ENCODE results near the gene WWC2.

Gene WWC2

GRCh38 chr4:183252959-183253358, 153.9 kb downstream of the WWC2 start:
- Histone ChIP-seq H3K27ac (ENCODE audit: low read depth, low read length) (no peak overlapping the region), H3K79me2 (ENCODE audit: control insufficient read depth, insufficient read depth, low read length, unreplicated experiment) (no peaks in the 10 kb centered on the region), H3K36me3 (ENCODE audit: insufficient read depth, low read length) (no peaks in the 10 kb centered on the region), H3K4me1 (ENCODE audit: control insufficient read depth, insufficient read depth, low read length, unreplicated experiment) (no peaks in the 10 kb centered on the region), H3K4me3 (ENCODE audit: low read depth, low read length) (no peak overlapping the region), H3K27me3 (ENCODE audit: insufficient read depth, low read length) (no peaks in the 10 kb centered on the region), H2AFZ (ENCODE audit: low read length, unreplicated experiment) (no peak overlapping the region)

GRCh38 chr4:183253451-183253850, 154.4 kb downstream of the WWC2 start:
- no peaks in the 10 kb centered on the region for H3K36me3 ChIP-seq (ENCODE audit: insufficient read depth, low read length)
- H3K27ac ChIP-seq (ENCODE audit: low read depth, low read length), result no peak overlapping the region
- no peaks in the 10 kb centered on the region for H3K79me2 ChIP-seq (ENCODE audit: control insufficient read depth, insufficient read depth, low read length, unreplicated experiment)
- no peak overlapping the region for H3K4me3 ChIP-seq (ENCODE audit: low read depth, low read length)
- no peaks in the 10 kb centered on the region for H3K4me1 ChIP-seq (ENCODE audit: control insufficient read depth, insufficient read depth, low read length, unreplicated experiment)
- no peak overlapping the region for H2AFZ ChIP-seq (ENCODE audit: low read length, unreplicated experiment)
- H3K27me3 ChIP-seq (ENCODE audit: insufficient read depth, low read length), result no peaks in the 10 kb centered on the region

DNA sequence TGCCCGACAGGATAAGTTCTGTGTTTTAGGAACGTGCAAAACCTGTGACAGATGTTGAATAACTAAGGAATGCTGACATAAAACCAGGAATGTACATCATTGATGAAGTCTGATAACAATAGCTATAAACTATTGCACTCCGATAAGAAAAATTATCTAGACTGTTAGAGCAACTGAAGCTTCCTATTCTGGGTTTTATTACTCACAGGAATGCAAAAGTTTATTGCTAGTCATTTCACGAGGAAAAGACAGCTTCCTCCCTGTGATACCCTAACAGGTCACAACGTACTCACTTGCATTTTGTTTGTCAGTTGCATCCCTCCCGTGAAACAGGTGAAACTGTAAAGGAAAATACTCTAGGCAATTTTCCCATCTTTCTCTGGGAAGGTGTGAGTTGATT, 155.1 kb downstream of the WWC2 start:
- no peaks in the 10 kb centered on the region for H3K79me2 ChIP-seq (ENCODE audit: control insufficient read depth, insufficient read depth, low read length, unreplicated experiment)
- no peak overlapping the region for H3K27ac ChIP-seq (ENCODE audit: low read depth, low read length)
- no peaks in the 10 kb centered on the region for H3K36me3 ChIP-seq (ENCODE audit: insufficient read depth, low read length)
- no peak overlapping the region for H3K4me3 ChIP-seq (ENCODE audit: low read depth, low read length)
- H2AFZ ChIP-seq (ENCODE audit: low read length, unreplicated experiment), result no peak overlapping the region
- no peaks in the 10 kb centered on the region for H3K27me3 ChIP-seq (ENCODE audit: insufficient read depth, low read length)
- no peaks in the 10 kb centered on the region for H3K4me1 ChIP-seq (ENCODE audit: control insufficient read depth, insufficient read depth, low read length, unreplicated experiment)

DNA sequence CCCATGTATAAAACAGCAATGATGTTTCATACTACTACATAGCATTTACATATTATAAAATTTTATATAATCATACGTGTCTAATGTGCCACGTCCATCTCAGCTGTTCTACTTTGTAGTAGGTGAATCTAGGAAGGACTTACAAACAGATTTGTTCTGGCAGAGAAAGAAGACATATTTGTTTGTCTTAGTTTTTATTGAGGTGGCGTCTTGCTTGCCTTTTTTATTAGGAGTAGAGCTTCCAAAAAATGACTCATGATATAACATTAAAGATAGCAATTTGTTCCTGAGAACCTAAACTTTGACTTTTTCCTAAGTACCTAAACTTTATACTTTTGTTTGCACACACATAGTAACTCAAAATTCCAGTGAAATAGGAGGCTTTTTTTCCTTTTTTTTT, 156.4 kb downstream of the WWC2 start:
- Histone ChIP-seq H3K36me3 (ENCODE audit: insufficient read depth, low read length) (peaks cover 4% of the 10 kb centered on the region; the same call in 1 of the 2 replicates), H3K4me1 (ENCODE audit: control insufficient read depth, insufficient read depth, low read length, unreplicated experiment) (no peaks in the 10 kb centered on the region), H2AFZ (ENCODE audit: low read length, unreplicated experiment) (no peak overlapping the region), H3K4me3 (ENCODE audit: low read depth, low read length) (no peak overlapping the region), H3K79me2 (ENCODE audit: control insufficient read depth, insufficient read depth, low read length, unreplicated experiment) (no peaks in the 10 kb centered on the region), H3K27me3 (ENCODE audit: insufficient read depth, low read length) (no peaks in the 10 kb centered on the region), H3K27ac (ENCODE audit: low read depth, low read length) (no peak overlapping the region)

GRCh38 chr4:183256343-183256742, 157.3 kb downstream of the WWC2 start:
- no peak overlapping the region for H2AFZ ChIP-seq (ENCODE audit: low read length, unreplicated experiment)
- H3K4me3 ChIP-seq (ENCODE audit: low read depth, low read length), result no peak overlapping the region
- peaks cover 4% of the 10 kb centered on the region; the same call in 1 of the 2 replicates for H3K36me3 ChIP-seq (ENCODE audit: insufficient read depth, low read length)
- no peaks in the 10 kb centered on the region for H3K79me2 ChIP-seq (ENCODE audit: control insufficient read depth, insufficient read depth, low read length, unreplicated experiment)
- H3K27ac ChIP-seq (ENCODE audit: low read depth, low read length), result no peak overlapping the region
- no peaks in the 10 kb centered on the region for H3K27me3 ChIP-seq (ENCODE audit: insufficient read depth, low read length)
- no peaks in the 10 kb centered on the region for H3K4me1 ChIP-seq (ENCODE audit: control insufficient read depth, insufficient read depth, low read length, unreplicated experiment)

- peaks cover 4% of the 10 kb centered on the region; the same call in 1 of the 2 replicates for H3K36me3 ChIP-seq (ENCODE audit: insufficient read depth, low read length)
- H3K79me2 ChIP-seq (ENCODE audit: control insufficient read depth, insufficient read depth, low read length, unreplicated experiment), result no peaks in the 10 kb centered on the region
- no peak overlapping the region for H3K27ac ChIP-seq (ENCODE audit: low read depth, low read length)
- no peak overlapping the region for H3K4me3 ChIP-seq (ENCODE audit: low read depth, low read length)
- H3K4me1 ChIP-seq (ENCODE audit: control insufficient read depth, insufficient read depth, low read length, unreplicated experiment), result no peaks in the 10 kb centered on the region
- no peaks in the 10 kb centered on the region for H3K27me3 ChIP-seq (ENCODE audit: insufficient read depth, low read length)
- no peak overlapping the region for H2AFZ ChIP-seq (ENCODE audit: low read length, unreplicated experiment)
Measured at GRCh38 chr4:183256756-183257385, 157.8 kb downstream of the WWC2 start.

DNA sequence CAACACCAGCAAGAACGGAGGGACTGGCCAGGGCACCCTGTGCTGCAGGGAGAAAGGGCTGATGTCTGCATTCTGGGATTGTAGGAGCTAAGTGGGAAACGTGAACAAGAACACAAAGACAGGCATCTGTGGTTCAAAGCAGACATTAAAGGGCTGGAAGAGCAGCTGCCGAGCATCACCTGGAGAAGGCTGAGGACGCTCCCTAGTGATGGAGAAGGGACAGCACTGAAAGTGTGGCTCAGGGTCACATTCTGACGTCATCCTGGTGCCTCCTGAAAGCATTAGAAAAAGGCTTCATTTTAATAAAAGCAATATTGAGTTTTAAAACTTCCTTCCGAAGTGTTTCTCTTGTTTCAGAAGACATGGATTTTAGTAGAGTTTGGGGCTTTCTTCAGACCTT, 158.8 kb downstream of the WWC2 start:
- no peak overlapping the region for H3K4me3 ChIP-seq (ENCODE audit: low read depth, low read length)
- H2AFZ ChIP-seq (ENCODE audit: low read length, unreplicated experiment), result no peak overlapping the region
- peaks cover 3% of the 10 kb centered on the region for H3K4me1 ChIP-seq (ENCODE audit: control insufficient read depth, insufficient read depth, low read length, unreplicated experiment)
- H3K27ac ChIP-seq (ENCODE audit: low read depth, low read length), result no peak overlapping the region
- no peaks in the 10 kb centered on the region for H3K27me3 ChIP-seq (ENCODE audit: insufficient read depth, low read length)
- no peaks in the 10 kb centered on the region for H3K79me2 ChIP-seq (ENCODE audit: control insufficient read depth, insufficient read depth, low read length, unreplicated experiment)
- H3K36me3 ChIP-seq (ENCODE audit: insufficient read depth, low read length), result peaks cover 4% of the 10 kb centered on the region; the same call in 1 of the 2 replicates

DNA sequence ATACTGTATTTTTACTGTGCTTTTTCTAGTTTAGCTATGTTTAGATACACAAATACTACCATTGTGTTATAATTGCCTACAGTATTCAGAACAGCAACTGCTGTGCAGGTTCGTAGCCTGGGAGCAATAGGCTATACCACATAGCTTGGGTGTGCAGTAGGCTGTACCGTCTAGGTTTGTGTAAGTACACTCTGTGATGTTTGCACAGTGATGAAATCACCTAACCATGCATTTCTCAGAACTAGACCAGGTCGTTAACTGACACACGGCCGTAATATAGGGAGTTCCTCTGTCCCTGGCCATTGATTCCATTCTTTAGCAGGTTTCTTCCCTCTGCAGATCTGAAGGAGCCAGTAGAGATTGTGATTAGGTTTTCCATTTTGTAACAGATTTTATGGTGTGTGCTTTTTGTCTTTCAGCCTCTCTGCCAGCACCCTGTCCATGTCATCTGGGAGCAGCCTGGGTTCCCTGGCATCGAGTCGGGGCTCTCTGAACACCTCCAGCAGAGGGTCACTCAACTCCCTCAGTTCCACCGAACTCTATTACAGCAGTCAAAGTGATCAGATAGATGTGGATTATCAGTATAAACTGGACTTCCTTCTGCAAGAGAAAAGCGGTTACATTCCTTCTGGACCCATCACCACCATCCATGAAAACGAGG, 161.6 kb downstream of the WWC2 start:
- Histone ChIP-seq H3K27ac (ENCODE audit: low read depth, low read length) (no peak overlapping the region), H3K4me1 (ENCODE audit: control insufficient read depth, insufficient read depth, low read length, unreplicated experiment) (peaks cover 3% of the 10 kb centered on the region), H3K4me3 (ENCODE audit: low read depth, low read length) (no peak overlapping the region), H3K79me2 (ENCODE audit: control insufficient read depth, insufficient read depth, low read length, unreplicated experiment) (no peaks in the 10 kb centered on the region), H2AFZ (ENCODE audit: low read length, unreplicated experiment) (no peak overlapping the region), H3K27me3 (ENCODE audit: insufficient read depth, low read length) (no peaks in the 10 kb centered on the region), H3K36me3 (ENCODE audit: insufficient read depth, low read length) (peaks cover 4% of the 10 kb centered on the region; the same call in 1 of the 2 replicates)

DNA sequence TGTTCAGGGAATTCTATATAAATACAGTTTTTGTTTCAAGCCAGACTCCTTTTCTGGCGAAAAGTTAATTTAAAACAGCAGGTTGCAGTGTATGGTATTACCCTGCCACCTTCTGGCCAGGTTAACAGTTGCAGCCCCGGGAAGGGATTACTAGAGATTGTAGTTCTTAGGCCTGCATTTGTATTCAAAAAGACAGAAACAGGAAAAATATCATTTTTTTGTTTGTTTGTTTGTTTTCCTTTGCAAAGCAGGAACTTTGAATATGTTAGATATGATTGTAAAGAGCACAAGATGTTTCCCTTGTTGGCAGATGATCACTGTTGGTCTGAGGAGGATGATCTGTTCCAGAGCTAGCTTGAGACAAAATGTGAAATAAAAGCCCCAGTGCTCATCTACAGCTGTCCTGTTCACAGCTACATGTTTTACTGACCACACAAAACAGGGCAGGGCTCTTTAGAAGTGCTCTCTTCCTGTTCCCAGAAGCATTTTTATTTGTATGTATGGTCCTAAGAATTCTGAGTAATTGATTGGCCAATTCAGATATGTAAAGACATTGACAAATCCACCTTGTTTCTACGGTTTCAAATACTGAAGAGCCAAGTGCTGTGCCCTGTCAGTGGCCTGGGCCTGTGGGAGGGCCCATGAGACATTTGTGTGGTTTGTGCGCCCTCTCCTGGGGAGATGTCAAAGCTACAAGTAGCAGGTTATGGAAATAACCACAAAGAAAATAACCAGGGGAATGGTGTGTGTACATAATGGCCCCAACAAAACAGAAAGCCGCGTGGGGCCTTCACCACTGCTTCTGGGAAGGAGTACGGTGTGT, 163.1 kb downstream of the WWC2 start:
- Histone ChIP-seq H3K27me3 (ENCODE audit: insufficient read depth, low read length) (no peaks in the 10 kb centered on the region), H3K27ac (ENCODE audit: low read depth, low read length) (peak overlapping the region; percentile 17; the same call in 1 of the 2 replicates), H3K4me3 (ENCODE audit: low read depth, low read length) (no peak overlapping the region), H3K79me2 (ENCODE audit: control insufficient read depth, insufficient read depth, low read length, unreplicated experiment) (no peaks in the 10 kb centered on the region), H3K36me3 (ENCODE audit: insufficient read depth, low read length) (peaks cover 12% of the 10 kb centered on the region; the same call in 1 of the 2 replicates), H2AFZ (ENCODE audit: low read length, unreplicated experiment) (no peak overlapping the region), H3K4me1 (ENCODE audit: control insufficient read depth, insufficient read depth, low read length, unreplicated experiment) (peaks cover 3% of the 10 kb centered on the region)

DNA sequence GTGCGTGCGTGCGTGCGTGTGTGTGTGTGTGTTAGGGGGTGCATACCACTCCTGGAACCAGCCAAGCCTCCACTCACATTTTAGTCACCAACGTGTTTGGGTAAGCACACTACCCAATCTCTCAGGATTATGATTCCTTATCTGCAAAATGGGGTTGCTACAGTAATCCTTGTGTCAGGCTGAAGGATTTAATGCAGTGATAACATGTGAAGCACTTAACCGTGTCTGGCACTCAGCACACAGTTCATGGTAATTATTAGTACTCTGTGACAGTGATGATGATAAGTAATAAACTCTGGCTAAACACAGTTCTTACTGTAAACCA, 163.7 kb downstream of the WWC2 start:
- Histone ChIP-seq H3K27me3 (ENCODE audit: insufficient read depth, low read length) (no peaks in the 10 kb centered on the region), H3K4me3 (ENCODE audit: low read depth, low read length) (no peak overlapping the region), H3K36me3 (ENCODE audit: insufficient read depth, low read length) (peaks cover 15% of the 10 kb centered on the region; the same call in 1 of the 2 replicates), H3K79me2 (ENCODE audit: control insufficient read depth, insufficient read depth, low read length, unreplicated experiment) (no peaks in the 10 kb centered on the region), H3K4me1 (ENCODE audit: control insufficient read depth, insufficient read depth, low read length, unreplicated experiment) (peaks cover 3% of the 10 kb centered on the region), H2AFZ (ENCODE audit: low read length, unreplicated experiment) (no peak overlapping the region), H3K27ac (ENCODE audit: low read depth, low read length) (no peak overlapping the region)

Measured in ACC112 (cell line).